HCEC 1CT (cell line): Measurements from ENCODE around the gene CCL21.
A peak's percentile ranks its signal among the peaks of the same experiment; 100 is the strongest.

Experiments
- DNase-seq: peaks from one replicate; pipeline ENCODE4 v3.0.0-alpha.2; 2017

CCL21 gene

GRCh38 chr9:34665381-34666250 is 44.3 kb downstream of the CCL21 start:
- peak; percentile 94 for DNase-seq

DNA sequence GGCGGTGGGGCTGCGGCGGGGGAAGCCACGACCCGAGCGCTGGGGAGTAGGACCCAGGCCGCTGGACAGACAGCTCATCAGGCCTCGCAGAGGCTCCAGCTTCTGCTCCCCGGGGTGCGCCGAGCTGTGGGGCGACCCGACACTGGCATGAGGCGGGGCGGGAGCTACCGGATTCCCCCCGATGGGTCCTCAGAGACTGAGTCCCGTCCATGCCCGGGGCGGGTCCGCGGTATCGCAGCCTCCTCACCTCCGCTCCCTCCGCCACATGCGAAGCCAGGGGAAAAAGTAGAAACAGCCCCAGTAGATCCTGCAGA is 44.9 kb downstream of the CCL21 start:
- DNase-seq = no peak

DNA sequence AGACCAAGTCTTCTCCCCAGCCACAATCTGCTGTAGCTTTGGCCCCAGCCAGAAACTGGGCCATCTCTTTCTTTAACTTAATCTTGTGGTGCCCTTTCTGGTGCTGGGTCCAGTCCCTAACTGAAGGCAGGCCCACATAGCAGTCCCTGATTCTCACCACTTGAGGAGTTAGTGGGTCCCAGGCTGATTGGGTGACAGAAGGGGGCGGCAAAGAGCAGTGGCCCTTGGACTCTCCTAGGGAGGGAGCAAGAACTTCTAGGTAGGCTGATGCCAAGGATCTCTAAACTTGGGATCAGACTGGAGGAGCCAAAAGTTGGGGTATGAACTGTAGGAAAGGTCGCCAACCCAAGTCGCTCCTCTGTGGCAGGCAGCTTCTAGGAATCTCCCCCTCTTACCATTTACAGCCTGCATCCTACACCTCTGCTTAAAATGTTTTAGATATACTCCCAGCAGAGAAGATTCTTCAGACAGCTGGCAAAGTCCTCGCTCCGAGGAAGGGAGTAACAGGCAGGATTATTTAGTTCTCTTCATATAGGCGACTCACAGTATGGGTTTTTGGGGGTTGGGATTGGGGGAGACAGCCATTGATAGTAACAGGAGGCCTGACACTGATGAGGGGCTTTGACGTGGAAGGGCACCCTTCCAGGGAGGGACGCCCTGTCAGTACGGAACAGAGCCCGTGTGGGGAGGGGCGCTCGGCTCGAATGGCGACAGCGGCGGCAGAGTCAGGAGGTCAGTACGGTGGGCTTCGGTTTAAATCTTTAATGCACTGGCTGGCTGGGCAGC is 45.5 kb downstream of the CCL21 start:
- peak; percentile 77 for DNase-seq

DNA sequence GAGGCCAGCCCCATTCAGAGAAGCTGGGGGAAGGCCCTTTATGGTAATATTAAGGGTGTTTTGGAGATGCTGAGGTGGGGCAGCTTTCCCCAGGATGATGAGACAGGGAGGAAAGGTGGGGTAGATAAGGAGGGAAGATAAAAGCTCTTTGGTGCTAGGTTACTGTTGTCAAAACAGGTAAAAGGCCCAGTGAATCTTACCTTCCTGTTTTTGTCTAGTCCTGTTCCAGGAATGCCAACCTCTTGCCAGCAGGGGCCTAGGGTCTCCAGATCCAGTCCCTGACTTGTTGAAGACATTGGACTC is 46.7 kb downstream of the CCL21 start:
- DNase-seq = no peak

GRCh38 chr9:34662526-34663302 is 47.2 kb downstream of the CCL21 start, which contains the start of gene CCL27:
CCL27 (minus strand) TSS chr9:34662657; CDS start chr9:34662633, 24 bp downstream.
- no peak for DNase-seq

DNA sequence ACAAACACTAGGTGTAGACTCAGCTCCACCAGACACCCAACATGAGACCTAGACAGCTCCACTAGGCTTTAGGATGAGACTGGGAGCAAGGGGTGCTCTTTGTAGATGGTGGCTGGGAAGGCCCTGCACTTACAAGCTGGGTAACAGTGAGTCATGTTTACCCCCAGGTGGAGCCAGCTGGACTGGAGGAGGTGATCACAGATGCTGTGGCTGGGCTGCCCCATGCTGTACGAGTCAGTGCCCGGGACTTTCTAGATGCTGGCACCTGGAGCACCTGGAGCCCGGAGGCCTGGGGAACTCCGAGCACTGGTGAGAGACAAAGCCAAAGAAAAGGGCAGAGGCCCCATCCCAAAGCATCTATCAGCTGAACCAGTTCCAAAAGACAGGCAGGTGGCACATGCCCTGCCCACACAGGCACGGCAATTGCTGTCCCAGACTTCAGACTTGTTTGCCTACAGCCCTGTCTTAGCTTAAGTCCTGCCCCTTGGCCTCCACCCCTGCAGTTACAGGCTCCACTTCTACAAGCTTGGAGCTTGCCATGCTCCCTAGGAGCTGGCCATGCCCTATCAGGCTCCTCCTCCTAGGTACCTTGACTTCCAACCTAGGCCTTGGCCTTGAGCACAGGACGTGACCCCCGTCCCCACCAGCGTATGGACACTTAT is 50.2 kb downstream of the CCL21 start:
- DNase-seq = peak; percentile 20
